Measurements from ENCODE around the gene PLXNA4. TPM values are rescaled to one million over a fixed set of nuclear protein-coding genes. Genes with fewer than 3 reads are reported as not detected.

PLXNA4 gene
- polyA plus RNA-seq, 1 donor from 2014 or later, result not detected

DNA sequence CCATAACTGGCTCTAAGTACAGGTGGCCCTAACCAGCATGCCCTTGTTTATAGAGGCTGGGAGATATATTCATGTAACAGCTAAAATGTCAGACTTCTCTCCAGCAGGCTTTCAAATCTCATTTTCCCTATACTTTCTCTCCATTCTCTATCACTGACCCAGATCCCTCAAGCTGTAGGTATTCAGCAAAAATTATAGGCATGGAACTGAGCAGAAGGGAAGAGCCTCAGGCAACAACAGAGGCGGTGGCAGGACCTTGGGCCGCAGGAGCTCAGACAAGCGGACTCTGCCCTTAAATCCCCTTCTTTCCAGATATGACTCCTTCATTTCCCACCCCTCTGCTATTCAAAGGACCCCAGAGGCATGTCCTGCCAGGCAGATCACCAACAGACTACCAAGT lies 417.4 kb downstream of the PLXNA4 start:
- no peaks in the 10 kb centered on the region for H3K36me3 Mint-ChIP-seq
- no peaks in the 10 kb centered on the region for H3K4me1 Mint-ChIP-seq
- no peaks in the 10 kb centered on the region for H3K27me3 Mint-ChIP-seq
- no peaks in the 10 kb centered on the region for H3K9me3 Mint-ChIP-seq
- peak overlapping the region in 1 of 3 donors; percentile 60 for H3K27ac Mint-ChIP-seq
- no peak overlapping the region for H3K4me3 Mint-ChIP-seq

DNA sequence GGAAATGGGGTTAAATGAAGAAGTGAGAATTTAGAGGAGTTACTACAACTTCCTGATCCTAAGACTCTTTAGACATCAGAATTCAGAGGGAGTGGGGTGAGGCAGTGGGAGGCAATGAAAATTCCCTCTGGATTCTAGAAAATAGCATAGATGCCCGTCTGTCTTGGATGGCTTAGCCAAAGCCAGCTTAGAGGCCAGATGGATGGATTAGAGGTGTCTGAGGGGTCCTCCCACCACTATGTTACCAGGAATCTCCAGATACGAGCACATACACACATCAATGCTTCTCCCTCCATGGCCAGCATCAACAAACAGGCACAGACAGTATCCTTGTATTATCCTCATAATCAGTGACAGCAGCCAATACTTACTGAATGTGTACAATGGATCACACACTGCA lies 418.1 kb downstream of the PLXNA4 start:
- H3K27ac Mint-ChIP-seq, result no peak overlapping the region
- no peaks in the 10 kb centered on the region for H3K27me3 Mint-ChIP-seq
- no peaks in the 10 kb centered on the region for H3K4me1 Mint-ChIP-seq
- no peaks in the 10 kb centered on the region for H3K9me3 Mint-ChIP-seq
- H3K4me3 Mint-ChIP-seq, result no peak overlapping the region
- H3K36me3 Mint-ChIP-seq, result no peaks in the 10 kb centered on the region

DNA sequence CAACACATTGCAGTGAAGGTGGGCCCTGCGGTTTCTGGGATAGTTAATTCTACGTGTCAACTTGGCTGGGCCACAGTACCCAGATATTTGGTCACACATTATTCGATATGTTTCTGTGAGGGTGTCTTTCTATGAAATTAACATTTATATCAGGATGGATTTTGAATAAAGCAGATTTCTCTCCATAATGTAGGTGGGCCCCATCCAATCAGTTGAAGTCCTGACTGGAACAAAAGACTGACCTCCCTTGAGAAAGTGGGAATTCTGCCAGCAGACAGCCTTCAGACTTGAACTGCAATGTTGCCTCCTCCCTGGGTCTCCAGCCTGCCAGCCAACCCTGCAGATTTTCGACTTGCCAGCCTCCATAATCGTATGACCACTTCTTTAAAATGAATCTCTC lies 420.6 kb downstream of the PLXNA4 start:
- H3K4me1 Mint-ChIP-seq, result no peaks in the 10 kb centered on the region
- no peaks in the 10 kb centered on the region for H3K9me3 Mint-ChIP-seq
- no peaks in the 10 kb centered on the region for H3K36me3 Mint-ChIP-seq
- no peak overlapping the region for H3K27ac Mint-ChIP-seq
- no peaks in the 10 kb centered on the region for H3K27me3 Mint-ChIP-seq
- H3K4me3 Mint-ChIP-seq, result no peak overlapping the region

DNA sequence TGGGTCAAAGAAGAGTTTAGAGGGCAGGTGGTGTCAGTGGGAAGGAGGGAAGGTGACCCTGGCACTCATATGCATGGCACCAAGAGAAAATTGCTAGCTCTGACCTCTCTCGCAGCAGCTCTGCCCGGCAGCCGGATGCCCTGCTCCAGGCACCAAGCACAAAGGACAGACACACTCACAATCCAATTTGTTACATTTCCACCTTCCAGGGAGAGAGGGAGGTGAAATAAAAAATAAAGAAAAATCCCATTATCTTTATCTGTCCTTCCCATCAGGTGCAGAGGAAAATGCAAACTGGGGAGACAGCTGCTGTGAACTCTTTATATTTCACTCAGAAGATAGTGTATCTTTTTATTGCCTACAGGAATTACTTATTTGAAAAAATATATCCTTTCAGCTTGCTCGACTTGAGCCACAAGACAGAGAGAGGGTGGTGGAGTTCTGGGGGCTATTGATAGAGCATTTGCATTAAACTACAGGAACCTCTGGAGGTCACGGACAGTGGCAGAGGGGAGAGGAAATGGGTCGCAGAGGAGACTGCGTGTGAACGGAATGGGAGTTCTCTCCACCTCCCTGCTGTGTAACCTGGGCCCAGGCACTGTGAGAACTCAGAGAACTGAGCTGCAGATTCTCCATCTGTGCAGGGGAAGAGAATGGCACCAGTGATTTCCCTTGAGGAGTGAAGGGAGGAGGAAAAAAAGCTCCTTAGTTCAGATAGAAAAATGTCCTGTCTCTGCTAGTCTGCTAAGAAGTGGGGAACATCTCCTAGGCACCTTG lies 421.4 kb downstream of the PLXNA4 start:
- Mint-ChIP-seq H3K27ac (no peak overlapping the region), H3K4me1 (no peaks in the 10 kb centered on the region), H3K27me3 (no peaks in the 10 kb centered on the region), H3K36me3 (no peaks in the 10 kb centered on the region), H3K4me3 (no peak overlapping the region), H3K9me3 (no peaks in the 10 kb centered on the region)

DNA sequence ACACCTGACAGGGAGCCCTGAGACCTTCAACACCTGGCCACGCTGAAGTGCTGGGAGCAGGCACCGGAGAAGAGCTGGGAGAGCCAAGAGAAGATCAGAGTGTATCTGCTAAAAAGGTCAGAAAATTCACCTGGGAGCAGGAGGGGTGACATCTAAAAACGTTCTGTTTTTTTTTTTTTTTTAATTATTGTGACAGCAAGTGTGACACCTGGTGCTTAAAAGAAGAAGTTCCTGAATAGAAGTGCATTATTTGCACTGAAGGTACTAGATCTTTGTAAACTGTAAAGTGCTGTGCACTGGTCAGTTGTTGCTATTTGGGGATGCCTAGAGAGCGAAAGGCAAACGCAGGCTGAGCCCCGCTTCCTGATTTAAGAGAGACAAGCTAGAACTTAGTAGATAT lies 422.0 kb downstream of the PLXNA4 start:
- H3K27me3 Mint-ChIP-seq, result no peaks in the 10 kb centered on the region
- no peak overlapping the region for H3K27ac Mint-ChIP-seq
- H3K4me3 Mint-ChIP-seq, result no peak overlapping the region
- no peaks in the 10 kb centered on the region for H3K36me3 Mint-ChIP-seq
- no peaks in the 10 kb centered on the region for H3K9me3 Mint-ChIP-seq
- H3K4me1 Mint-ChIP-seq, result no peaks in the 10 kb centered on the region

DNA sequence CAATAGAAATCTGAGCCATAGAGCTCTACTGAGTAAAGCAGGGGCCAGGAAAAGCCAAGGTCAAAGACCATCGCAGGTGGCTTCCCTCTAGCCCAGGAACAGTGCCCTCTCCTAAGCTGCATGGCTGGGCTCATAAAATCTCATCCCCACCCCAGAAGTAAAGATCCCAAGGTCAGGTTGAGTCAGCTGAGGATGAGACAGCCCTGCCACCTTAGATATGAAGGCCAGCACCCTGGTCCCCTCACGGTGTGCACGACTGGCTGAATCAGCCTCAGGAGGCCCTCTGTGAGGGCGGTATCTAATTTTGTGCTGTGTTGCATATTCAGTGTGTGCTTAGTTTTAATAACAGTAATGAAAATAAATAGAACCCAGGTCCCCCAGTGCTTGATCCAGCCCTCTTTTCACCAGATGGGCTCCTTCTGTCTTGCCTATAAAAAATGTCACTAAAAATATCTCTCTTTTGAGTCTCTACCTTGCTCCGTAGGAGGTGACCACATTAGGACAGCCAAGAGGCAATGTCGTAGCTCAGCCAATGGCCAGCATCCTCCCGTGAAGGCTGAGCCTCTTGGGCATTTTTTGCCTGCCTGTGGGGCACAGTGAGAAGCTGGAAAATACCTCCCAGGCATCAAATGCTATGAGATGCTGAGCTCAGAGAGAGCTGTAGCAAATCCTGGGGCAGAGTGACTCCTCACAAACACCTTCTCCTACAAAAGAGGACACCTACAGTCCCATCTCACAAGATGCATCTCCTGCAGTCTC lies 424.0 kb downstream of the PLXNA4 start:
- H3K27me3 Mint-ChIP-seq, result no peaks in the 10 kb centered on the region
- no peaks in the 10 kb centered on the region for H3K4me1 Mint-ChIP-seq
- no peaks in the 10 kb centered on the region for H3K9me3 Mint-ChIP-seq
- no peak overlapping the region for H3K4me3 Mint-ChIP-seq
- no peak overlapping the region for H3K27ac Mint-ChIP-seq
- H3K36me3 Mint-ChIP-seq, result no peaks in the 10 kb centered on the region

DNA sequence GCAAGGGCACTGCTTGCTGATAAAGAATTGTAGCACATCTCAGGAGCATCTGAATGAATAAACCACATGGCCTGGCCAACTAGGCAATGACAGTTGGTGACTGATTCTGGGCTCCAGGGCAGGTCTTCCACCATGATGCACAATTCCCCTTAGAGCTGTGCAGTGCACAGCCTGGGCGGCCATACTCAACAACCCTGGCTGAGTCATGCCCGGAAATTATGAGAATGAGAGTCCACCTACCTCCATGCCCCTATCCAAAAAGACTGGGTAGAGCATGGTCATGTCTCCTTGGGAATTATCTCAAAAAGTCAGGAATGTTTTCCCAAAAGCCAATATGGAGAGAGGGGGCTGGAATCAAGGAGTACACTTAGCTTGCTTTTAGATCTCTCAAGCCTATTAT lies 425.6 kb downstream of the PLXNA4 start:
- H3K27ac Mint-ChIP-seq, result no peak overlapping the region
- no peaks in the 10 kb centered on the region for H3K27me3 Mint-ChIP-seq
- no peaks in the 10 kb centered on the region for H3K4me1 Mint-ChIP-seq
- no peaks in the 10 kb centered on the region for H3K36me3 Mint-ChIP-seq
- H3K9me3 Mint-ChIP-seq, result no peaks in the 10 kb centered on the region
- no peak overlapping the region for H3K4me3 Mint-ChIP-seq

DNA sequence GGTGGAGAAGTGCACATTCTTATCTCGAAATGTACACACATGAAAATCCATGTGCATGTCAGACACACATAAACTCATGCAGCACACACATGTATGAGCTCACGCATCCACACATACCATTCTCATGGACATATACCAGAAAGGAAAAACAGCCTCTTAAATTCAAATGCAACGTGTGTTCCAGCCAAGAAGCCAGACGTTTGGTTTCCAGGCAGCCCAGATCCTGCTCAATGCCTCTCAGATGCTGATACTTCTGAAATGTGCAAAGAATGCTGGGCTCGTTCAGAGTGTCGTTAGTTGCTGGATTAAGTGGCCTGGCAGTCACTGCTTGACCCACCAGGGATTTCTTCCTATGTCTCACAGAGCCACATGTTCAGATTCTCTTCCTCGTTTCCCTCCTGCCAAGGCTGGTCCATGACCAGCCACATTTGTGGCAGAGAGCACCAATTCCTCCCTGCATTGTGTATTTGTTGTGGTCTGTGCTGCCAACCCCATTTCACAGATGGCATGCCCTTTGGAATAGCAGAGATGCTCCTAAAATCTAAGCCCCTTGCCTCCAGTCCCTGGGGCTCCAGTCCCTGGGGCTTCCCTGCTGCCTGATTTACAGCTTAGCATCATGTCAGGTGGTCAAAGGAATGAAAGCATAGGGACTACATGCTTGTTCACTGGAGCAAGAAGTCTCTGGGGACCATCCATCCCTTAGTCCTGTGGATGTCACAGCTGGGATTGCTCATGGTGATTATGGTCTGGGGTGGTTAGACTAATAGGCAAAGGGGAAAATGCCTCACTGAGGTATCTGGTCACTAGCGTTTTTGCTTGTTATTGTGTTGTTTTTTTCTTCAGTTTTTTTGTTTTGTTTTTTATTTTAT lies 426.6 kb downstream of the PLXNA4 start:
- Mint-ChIP-seq H3K9me3 (no peaks in the 10 kb centered on the region), H3K27ac (no peak overlapping the region), H3K36me3 (no peaks in the 10 kb centered on the region), H3K27me3 (no peaks in the 10 kb centered on the region), H3K4me3 (no peak overlapping the region), H3K4me1 (no peaks in the 10 kb centered on the region)

DNA sequence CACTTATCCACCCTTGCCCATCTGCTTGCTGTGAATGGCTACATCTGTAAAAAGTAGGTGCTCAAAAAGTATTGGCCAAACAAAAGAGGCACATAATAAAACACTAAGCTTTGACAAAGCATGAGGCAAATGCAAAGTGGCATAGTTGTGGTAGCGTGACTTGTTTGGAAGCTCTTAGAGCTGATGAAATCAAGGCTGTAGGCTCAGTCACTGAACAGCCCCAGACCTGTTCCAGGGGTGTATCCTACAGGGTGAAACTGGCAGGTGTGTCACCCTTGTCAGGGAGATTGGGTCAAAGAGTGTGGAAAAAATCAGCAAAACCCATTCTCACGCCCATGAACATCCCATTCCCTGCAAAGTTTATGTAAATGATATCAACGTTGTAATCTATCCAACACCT lies 427.4 kb downstream of the PLXNA4 start:
- H3K4me1 Mint-ChIP-seq, result no peaks in the 10 kb centered on the region
- no peaks in the 10 kb centered on the region for H3K9me3 Mint-ChIP-seq
- H3K27me3 Mint-ChIP-seq, result peaks cover 1% of the 10 kb centered on the region
- H3K27ac Mint-ChIP-seq, result no peak overlapping the region
- H3K36me3 Mint-ChIP-seq, result no peaks in the 10 kb centered on the region
- no peak overlapping the region for H3K4me3 Mint-ChIP-seq

DNA sequence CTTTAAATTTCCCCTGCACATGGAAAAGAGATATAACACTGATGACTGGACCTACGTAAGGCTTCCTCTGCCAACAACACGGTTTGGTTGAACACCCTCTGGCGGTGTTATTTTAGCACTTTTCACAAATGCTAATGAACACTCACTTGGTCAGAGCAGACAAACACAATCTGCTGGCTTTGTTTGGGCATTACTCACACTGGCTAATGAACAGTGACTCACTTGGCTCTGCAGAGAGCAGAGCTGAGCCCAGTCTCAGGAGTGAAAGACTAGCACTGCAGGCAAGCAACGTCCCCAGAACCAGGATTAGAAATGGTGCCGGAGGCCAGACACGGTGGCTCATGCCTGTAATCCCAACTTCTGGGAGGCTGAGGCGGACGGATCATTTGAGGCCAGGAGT lies 430.8 kb downstream of the PLXNA4 start:
- Mint-ChIP-seq H3K4me3 (no peak overlapping the region), H3K27ac (no peak overlapping the region), H3K27me3 (peaks cover 3% of the 10 kb centered on the region), H3K4me1 (no peaks in the 10 kb centered on the region), H3K9me3 (no peaks in the 10 kb centered on the region), H3K36me3 (no peaks in the 10 kb centered on the region)

DNA sequence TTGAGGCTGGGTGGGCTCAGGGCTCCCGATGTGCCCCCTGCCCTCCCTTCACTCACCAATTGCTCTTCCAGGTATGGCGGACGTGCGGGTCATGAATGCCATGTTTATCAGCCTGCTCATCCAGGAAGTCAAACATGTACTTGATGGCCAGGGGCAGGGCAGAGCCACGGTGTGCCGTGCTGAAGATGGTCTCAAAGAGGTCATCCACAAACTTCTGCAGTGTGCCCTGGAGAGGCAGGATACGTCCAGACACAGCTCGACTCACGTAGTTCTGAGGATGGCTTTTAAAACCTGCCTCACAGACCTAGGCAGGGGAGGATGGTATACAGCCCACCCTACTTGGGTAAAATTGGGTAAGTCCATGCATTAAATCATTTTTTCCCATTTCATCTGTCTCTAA lies 431.2 kb downstream of the PLXNA4 start:
- Mint-ChIP-seq H3K36me3 (no peaks in the 10 kb centered on the region), H3K27me3 (peaks cover 3% of the 10 kb centered on the region), H3K9me3 (no peaks in the 10 kb centered on the region), H3K27ac (peak overlapping the region in 1 of 3 donors; percentile 37), H3K4me1 (no peaks in the 10 kb centered on the region), H3K4me3 (no peak overlapping the region)

DNA sequence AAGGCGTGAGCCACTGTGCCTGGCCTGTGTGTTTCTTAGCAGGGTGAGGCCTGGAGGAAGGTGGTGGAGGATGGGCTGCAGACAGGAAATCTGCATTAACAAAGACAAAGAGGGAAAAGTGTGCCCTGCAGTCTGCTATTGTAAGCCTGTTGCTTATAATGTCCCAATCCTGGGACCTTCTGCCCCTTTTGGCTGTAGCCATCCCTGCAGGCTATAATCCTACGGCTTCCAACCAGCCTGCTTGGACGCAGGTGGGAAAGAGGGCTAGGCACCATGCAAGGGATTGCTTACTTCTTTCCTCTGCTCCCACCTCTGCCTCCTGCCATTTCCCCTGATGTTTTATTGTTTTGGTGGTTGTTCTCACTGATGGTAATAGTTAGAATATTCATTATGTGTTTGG lies 434.3 kb downstream of the PLXNA4 start:
- Mint-ChIP-seq H3K4me1 (no peaks in the 10 kb centered on the region), H3K9me3 (no peaks in the 10 kb centered on the region), H3K27ac (no peak overlapping the region), H3K27me3 (peaks cover 7% of the 10 kb centered on the region), H3K36me3 (no peaks in the 10 kb centered on the region), H3K4me3 (no peak overlapping the region)

DNA sequence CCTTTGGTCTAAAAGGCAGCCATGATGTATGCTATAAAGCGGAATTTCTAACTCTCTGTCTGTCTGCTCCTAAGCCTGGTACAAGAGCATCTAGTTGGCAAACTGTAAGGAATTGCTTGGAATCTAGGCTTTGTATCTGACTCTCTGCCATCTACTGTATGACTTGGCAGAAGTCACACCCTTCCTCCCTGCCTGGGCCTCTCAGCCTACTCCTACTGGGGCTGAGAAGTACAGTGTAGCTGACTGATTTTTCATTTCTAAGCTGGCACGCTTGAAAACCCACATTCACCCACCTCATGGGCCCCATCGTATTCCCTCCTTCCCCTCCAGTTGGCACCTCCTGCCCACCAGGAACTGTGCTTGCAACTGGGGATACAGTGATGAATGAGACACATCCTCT lies 435.2 kb downstream of the PLXNA4 start:
- Mint-ChIP-seq H3K4me1 (no peaks in the 10 kb centered on the region), H3K4me3 (no peak overlapping the region), H3K9me3 (no peaks in the 10 kb centered on the region), H3K27ac (no peak overlapping the region), H3K27me3 (peaks cover 7% of the 10 kb centered on the region), H3K36me3 (no peaks in the 10 kb centered on the region)

DNA sequence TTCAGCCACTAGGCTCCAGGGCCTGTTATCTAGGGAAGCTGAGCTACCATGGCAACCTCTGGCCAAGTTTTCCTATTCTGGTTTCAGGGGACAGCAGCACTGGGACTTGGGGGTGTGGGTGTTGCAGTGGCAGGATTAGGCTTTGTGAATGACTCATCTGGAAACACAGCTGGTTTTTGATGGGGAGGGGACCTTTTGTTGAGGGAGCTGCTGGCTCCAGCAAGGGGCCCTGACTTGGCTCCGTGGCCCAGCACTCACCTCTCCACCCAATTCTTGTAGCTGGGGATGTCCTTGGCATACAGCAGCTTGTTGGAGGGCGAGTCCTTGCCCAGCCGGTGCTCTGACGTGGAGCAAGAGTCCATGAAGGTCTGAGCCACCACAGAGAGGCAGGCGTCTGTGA lies 435.9 kb downstream of the PLXNA4 start:
- Mint-ChIP-seq H3K27me3 (peaks cover 7% of the 10 kb centered on the region), H3K4me1 (no peaks in the 10 kb centered on the region), H3K36me3 (no peaks in the 10 kb centered on the region), H3K9me3 (no peaks in the 10 kb centered on the region), H3K4me3 (no peak overlapping the region), H3K27ac (no peak overlapping the region)

DNA sequence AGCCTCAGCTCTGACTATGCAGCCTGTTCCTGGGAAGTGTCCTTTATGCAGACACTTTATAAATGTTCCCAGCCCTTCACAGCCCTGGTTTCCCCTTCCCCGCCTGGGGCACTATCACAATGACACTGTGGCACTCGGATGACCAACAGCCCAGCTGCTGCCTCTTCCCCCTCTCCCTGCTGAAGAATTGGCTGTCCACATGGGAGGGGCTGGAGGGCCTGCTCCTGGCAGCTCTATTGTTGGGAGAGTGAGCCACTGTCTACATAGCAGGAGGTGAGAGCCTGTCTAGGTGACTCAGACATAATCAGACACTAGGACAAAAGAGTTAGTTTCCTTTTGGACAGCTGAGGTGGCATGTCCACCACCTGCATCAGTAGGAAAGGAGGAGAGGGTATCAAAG lies 437.5 kb downstream of the PLXNA4 start:
- no peak overlapping the region for H3K27ac Mint-ChIP-seq
- H3K4me1 Mint-ChIP-seq, result no peaks in the 10 kb centered on the region
- no peaks in the 10 kb centered on the region for H3K9me3 Mint-ChIP-seq
- H3K27me3 Mint-ChIP-seq, result peaks cover 6% of the 10 kb centered on the region
- no peak overlapping the region for H3K4me3 Mint-ChIP-seq
- H3K36me3 Mint-ChIP-seq, result no peaks in the 10 kb centered on the region

Measured in IgD-negative memory B cell (primary cell).